SK-N-SH treated with all-trans-retinoic acid at 6 μM for 48 hours (cell line): ENCODE results near the gene SERPINA12.

Experiments
- ZFP30 ChIP-seq: fragments of 450-650 bp; formaldehyde crosslinking; IDR thresholded peaks from 2 replicates; pipeline ENCODE4 v1.5.0; 2022; ENCODE audit warnings: mild to moderate bottlenecking, moderate library complexity
- ZNF565 ChIP-seq: fragments of 450-650 bp; formaldehyde crosslinking; conservative IDR thresholded peaks from 2 replicates; pipeline ENCODE4 v1.5.0; 2020; ENCODE audit warnings: low read depth, mild to moderate bottlenecking, moderate library complexity

GRCh38 chr14:94474581-94475031, 34.7 kb downstream of the SERPINA12 start:
- TF ChIP-seq ZFP30 (no peak), ZNF565 (CRISPR knock-in tag) (no peak)
